ENCODE data around the gene RASGRP2. TPM values are rescaled to one million over a fixed set of nuclear protein-coding genes. Genes with fewer than 3 reads are reported as not detected.
"Not testable (repeated sequence)": the region's sequence is repeated elsewhere in the genome, so short reads cannot be mapped to it uniquely, and the experiment has no call there.

The RASGRP2 gene
- total and polyA plus RNA-seq, 2 of the 8 experiments (the other 6 are each of a cell fraction or from before 2014, with no cell fraction given), result 40.6 to 45.7 TPM

DNA sequence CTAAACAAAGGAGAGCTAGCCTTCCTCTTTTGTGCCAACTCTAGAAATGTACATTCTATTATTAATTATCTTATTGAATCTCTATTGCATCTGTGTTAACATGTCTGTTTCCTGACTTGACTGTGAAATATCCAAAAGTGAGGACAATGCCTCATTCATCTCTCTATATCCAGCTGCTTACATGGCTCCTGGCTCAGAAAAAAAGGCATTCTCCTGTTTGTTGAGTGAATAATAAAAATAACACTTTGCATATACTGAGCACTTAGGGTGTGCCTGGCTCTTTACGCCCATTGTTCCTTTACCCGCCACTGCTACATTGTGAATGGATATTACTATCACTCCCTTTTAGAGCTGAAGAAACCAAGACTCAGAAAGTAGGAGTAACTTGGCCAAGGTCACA, 40.9 kb downstream of the RASGRP2 start (continued):
- TF ChIP-seq NANOG (IDR thresholded peaks at IDR 0.05; ENCODE audit: insufficient read depth, low read depth, low read length, poor library complexity, severe bottlenecking) (no peak), POLR2AphosphoS5 (IDR thresholded peaks at IDR 0.05; ENCODE audit: low read depth, low read length) (no peak), CREB1 (IDR thresholded peaks at IDR 0.05) (no peak), FOSL1 (IDR thresholded peaks at IDR 0.05; ENCODE audit: insufficient read depth, low read depth, low read length) (no peak)
- TF ChIP-seq, protein P1, sequence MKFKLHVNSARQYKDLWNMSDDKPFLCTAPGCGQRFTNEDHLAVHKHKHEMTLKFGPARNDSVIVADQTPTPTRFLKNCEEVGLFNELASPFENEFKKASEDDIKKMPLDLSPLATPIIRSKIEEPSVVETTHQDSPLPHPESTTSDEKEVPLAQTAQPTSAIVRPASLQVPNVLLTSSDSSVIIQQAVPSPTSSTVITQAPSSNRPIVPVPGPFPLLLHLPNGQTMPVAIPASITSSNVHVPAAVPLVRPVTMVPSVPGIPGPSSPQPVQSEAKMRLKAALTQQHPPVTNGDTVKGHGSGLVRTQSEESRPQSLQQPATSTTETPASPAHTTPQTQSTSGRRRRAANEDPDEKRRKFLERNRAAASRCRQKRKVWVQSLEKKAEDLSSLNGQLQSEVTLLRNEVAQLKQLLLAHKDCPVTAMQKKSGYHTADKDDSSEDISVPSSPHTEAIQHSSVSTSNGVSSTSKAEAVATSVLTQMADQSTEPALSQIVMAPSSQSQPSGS (IDR thresholded peaks at IDR 0.05; ENCODE audit: low read length), result no peak

DNA sequence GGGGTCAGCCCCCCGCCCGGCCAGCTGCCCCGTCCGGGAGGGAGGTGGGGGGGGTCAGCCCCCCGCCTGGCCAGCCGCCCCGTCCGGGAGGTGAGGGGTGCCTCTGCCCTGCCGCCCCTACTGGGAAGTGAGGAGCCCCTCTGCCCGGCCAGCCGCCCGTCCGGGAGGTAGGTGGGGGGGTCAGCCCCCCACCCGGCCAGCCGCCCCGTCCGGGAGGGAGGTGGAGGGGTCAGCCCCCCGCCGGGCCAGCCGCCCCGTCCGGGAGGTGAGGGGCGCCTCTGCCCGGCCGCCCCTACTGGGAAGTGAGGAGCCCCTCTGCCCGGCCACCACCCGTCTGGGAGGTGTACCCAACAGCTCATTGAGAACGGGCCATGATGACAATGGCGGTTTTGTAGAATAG, 42.0 kb downstream of the RASGRP2 start:
- WGBS, 2 experiments (ENCODE audit: extremely low coverage in 1 of 2, insufficient coverage in 1 of 2, insufficient read length in 1 of 2, insufficient replicate concordance in 2 of 2, low coverage in 1 of 2, low lambda C conversion rate in 2 of 2, missing lambda C conversion rate in 1 of 2), result 96% methylated on average over 4 of the region's 29 CpGs; no CpG with 5 or more reads in 1 of the 2 experiments
- H2BK12ac ChIP-seq (ENCODE audit: low read depth, low read length); H4K91ac ChIP-seq (replicated peaks; ENCODE audit: insufficient read length, low read length); H3K79me2 ChIP-seq (ENCODE audit: control insufficient read depth in 1 of 2, insufficient read depth in 2 of 2, low read length in 2 of 2); H2AFZ ChIP-seq (ENCODE audit: low read length); H3K27ac ChIP-seq (ENCODE audit: low read depth, low read length); H2BK5ac ChIP-seq (ENCODE audit: low read depth, low read length); H3K23me2 ChIP-seq (ENCODE audit: low read depth, low read length); H3K79me1 ChIP-seq (ENCODE audit: low read depth, low read length); CTCF ChIA-PET (ENCODE audit: partially characterized antibody); H3K18ac ChIP-seq (ENCODE audit: extremely low read depth, low read length); H3K36me3 ChIP-seq (ENCODE audit: control insufficient read depth in 2 of 4, insufficient read depth in 4 of 4, low read length in 3 of 4); POLR2A ChIA-PET (ENCODE audit: partially characterized antibody); H3K27me3 ChIP-seq (replicated peaks in 1 of 4; ENCODE audit: control insufficient read depth in 3 of 4, extremely low read depth in 1 of 4, insufficient read depth in 3 of 4, low read length in 3 of 4); H3K9me3 ChIP-seq (ENCODE audit: insufficient read depth in 2 of 2, low read depth in 1 of 2, low read length in 1 of 2); H4K5ac ChIP-seq (ENCODE audit: insufficient read length, low read depth, low read length); H2BK120ac ChIP-seq (replicated peaks; ENCODE audit: low read depth, low read length); H4K8ac ChIP-seq (ENCODE audit: extremely low read depth, insufficient read depth, low read length); H3K14ac ChIP-seq (ENCODE audit: insufficient read length); H2BK20ac ChIP-seq (ENCODE audit: low read length); H3K4ac ChIP-seq (replicated peaks; ENCODE audit: insufficient read length, low read depth, low read length); H4K20me1 ChIP-seq (replicated peaks in 1 of 2; ENCODE audit: control insufficient read depth in 1 of 2, insufficient read depth in 2 of 2, low read length in 2 of 2); H2AK5ac ChIP-seq (ENCODE audit: low read depth, low read length); H3K4me3 ChIP-seq (ENCODE audit: extremely low read depth in 1 of 4, insufficient read depth in 2 of 4, low read depth in 3 of 4, low read length in 4 of 4); H3K23ac ChIP-seq (ENCODE audit: insufficient read length); H2BK15ac ChIP-seq (ENCODE audit: low read length); FAIRE-seq; H3K4me1 ChIP-seq (replicated peaks in 1 of 4; ENCODE audit: control insufficient read depth in 3 of 4, insufficient read depth in 4 of 4, low read length in 3 of 4); H3K56ac ChIP-seq (replicated peaks; ENCODE audit: insufficient read length, low read depth, low read length); H3K9ac ChIP-seq (replicated peaks in 1 of 4; ENCODE audit: extremely low read depth in 1 of 4, low read depth in 3 of 4, low read length in 3 of 4); H3K4me2 ChIP-seq (ENCODE audit: insufficient read depth in 1 of 2, low read depth in 2 of 2, low read length in 2 of 2); DNase-seq (ENCODE audit: low read depth in 1 of 2, low spot score in 2 of 2): not testable (repeated sequence)
